HepG2 (cell line): ENCODE data around the gene NUP153. TPM values are rescaled to one million over a fixed set of nuclear protein-coding genes. Genes with fewer than 3 reads are reported as not detected.

Experiments
- ARID2 ChIP-seq: sonication (generic); formaldehyde crosslinking; IDR thresholded peaks from 2 replicates; pipeline ENCODE4 v1.8.1; 2022; ENCODE audit warnings: mild to moderate bottlenecking, missing genetic modification reagents, borderline replicate concordance
- ATF1 ChIP-seq: IDR thresholded peaks from 2 replicates; pipeline ENCODE4 v1.6.1; 2016; ENCODE audit warnings: mild to moderate bottlenecking, control low read depth
- CAMTA2 ChIP-seq: sonication (generic); formaldehyde crosslinking; IDR thresholded peaks from 2 replicates; pipeline ENCODE4 v1.4.0; 2020; ENCODE audit warnings: mild to moderate bottlenecking, missing genetic modification reagents, borderline replicate concordance
- CEBPB ChIP-seq: IDR thresholded peaks from 2 replicates; pipeline ENCODE4 v1.6.1; 2011; ENCODE audit warnings: low read depth, low read length, improper control_type of control experiment, borderline replicate concordance
- EEA1 ChIP-seq: sonication (generic); formaldehyde crosslinking; IDR thresholded peaks from 2 replicates; pipeline ENCODE4 v1.5.1; 2020; ENCODE audit warnings: mild to moderate bottlenecking, missing genetic modification reagents, borderline replicate concordance
- GATAD2A ChIP-seq: IDR thresholded peaks from 2 replicates; pipeline ENCODE4 v1.6.1; 2016
- HNRNPUL1 ChIP-seq: fragments of 200-400 bp; formaldehyde crosslinking; IDR thresholded peaks from 2 replicates; pipeline ENCODE4 v1.6.1; 2017; ENCODE audit warnings: low read depth, mild to moderate bottlenecking, low read length, moderate library complexity
- NFKBIZ ChIP-seq: IDR thresholded peaks from 2 replicates; pipeline ENCODE4 v1.6.1; 2018; ENCODE audit warnings: missing genetic modification reagents, missing compliant biosample characterization
- RFXAP ChIP-seq: sonication (generic); formaldehyde crosslinking; IDR thresholded peaks from 2 replicates; pipeline ENCODE4 v1.4.0; 2020; ENCODE audit warnings: missing genetic modification reagents, borderline replicate concordance
- SOX13 ChIP-seq, 3 experiments: fragments of 450-650 bp in 1 of 3; sonication (generic) in 1 of 3; formaldehyde crosslinking in 1 of 3; IDR thresholded peaks in 2 of 3; conservative IDR thresholded peaks in 1 of 3; 2 replicates each; pipeline versions ENCODE4 v1.5.0 to v1.6.1; 2016 to 2020; ENCODE audit warnings: antibody characterized with exemption in 1 of 3, mild to moderate bottlenecking in 1 of 3, missing compliant biosample characterization in 1 of 3, missing genetic modification reagents in 1 of 3, moderate library complexity in 1 of 3
- SP140L ChIP-seq: sonication (generic); formaldehyde crosslinking; IDR thresholded peaks from 2 replicates; pipeline ENCODE4 v1.4.0; 2020; ENCODE audit warnings: missing genetic modification reagents, borderline replicate concordance
- STAG1 ChIP-seq: sonication (generic); formaldehyde crosslinking; IDR thresholded peaks from 2 replicates; pipeline ENCODE4 v1.4.0; 2020; ENCODE audit warnings: missing genetic modification reagents
- TBX2 ChIP-seq: sonication (generic); formaldehyde crosslinking; IDR thresholded peaks from 2 replicates; pipeline ENCODE4 v1.5.0; 2020; ENCODE audit warnings: missing genetic modification reagents, mild to moderate bottlenecking, borderline replicate concordance
- YEATS4 ChIP-seq: sonication (generic); formaldehyde crosslinking; IDR thresholded peaks from 2 replicates; pipeline ENCODE4 v1.4.0; 2020; ENCODE audit warnings: missing genetic modification reagents, borderline replicate concordance
- ZBTB33 ChIP-seq: sonication (generic); formaldehyde crosslinking; IDR thresholded peaks from 2 replicates; pipeline ENCODE4 v1.4.0; 2020; ENCODE audit warnings: missing genetic modification reagents
- ZFP36L1 ChIP-seq: sonication (generic); formaldehyde crosslinking; IDR thresholded peaks from 2 replicates; pipeline ENCODE4 v1.8.0; 2022; ENCODE audit warnings: mild to moderate bottlenecking, missing genetic modification reagents, moderate library complexity
- ZFP37 ChIP-seq: sonication (generic); formaldehyde crosslinking; IDR thresholded peaks from 2 replicates; pipeline ENCODE4 v1.4.0; 2020; ENCODE audit warnings: missing genetic modification reagents, borderline replicate concordance
- ZFP41 ChIP-seq: sonication (generic); formaldehyde crosslinking; IDR thresholded peaks from 2 replicates; pipeline ENCODE4 v1.4.0; 2020; ENCODE audit warnings: mild to moderate bottlenecking, missing genetic modification reagents, borderline replicate concordance
- ZNF431 ChIP-seq: sonication (generic); formaldehyde crosslinking; IDR thresholded peaks from 2 replicates; pipeline ENCODE4 v1.9.0; 2022; ENCODE audit warnings: missing genetic modification reagents, low read depth, mild to moderate bottlenecking, borderline replicate concordance
- ZNF776 ChIP-seq: sonication (generic); formaldehyde crosslinking; IDR thresholded peaks from 2 replicates; pipeline ENCODE4 v1.4.0; 2020; ENCODE audit warnings: mild to moderate bottlenecking, missing genetic modification reagents
- ZSCAN30 ChIP-seq: sonication (generic); formaldehyde crosslinking; IDR thresholded peaks from 2 replicates; pipeline ENCODE4 v1.5.0; 2020; ENCODE audit warnings: mild to moderate bottlenecking, missing genetic modification reagents
- polyA plus RNA-seq, 8 experiments: library from polyadenylated mRNA; depleted of rRNA in 3 of 8; stranded (reverse) in 7 of 8; unstranded in 1 of 8; fragments of >200 nt; fragmentation: Illumina TruSeq in 4 of 8; extraction: Trizol in 4 of 8; gene quantifications; 2 replicates each; pipeline versions ENCODE4 v1.2.1 to v1.2.3, GENCODE V29; 2011 to 2016; ENCODE audit warnings: low read depth in 4 of 8, missing spikeins in 1 of 8, mixed read lengths in 1 of 8; ENCODE audit not compliant: insufficient read depth in 1 of 8
- total RNA-seq, 5 experiments: library from RNA; depleted of rRNA; stranded (reverse); fragments of >200 nt; fragmentation: Illumina TruSeq; extraction: Trizol; gene quantifications; 2 replicates each; pipeline ENCODE4 v1.2.3, GENCODE V29; 2016; ENCODE audit warnings: low read depth in 1 of 5
- TF ChIP-seq, protein P1 (sequence below): sonication (generic); formaldehyde crosslinking; IDR thresholded peaks from 2 replicates; pipeline ENCODE4 v1.4.0; 2020; ENCODE audit warnings: missing genetic modification reagents, mild to moderate bottlenecking, borderline replicate concordance
- TF ChIP-seq, protein P2 (sequence below): sonication (generic); formaldehyde crosslinking; IDR thresholded peaks from 2 replicates; pipeline ENCODE4 v1.5.1; 2020; ENCODE audit warnings: mild to moderate bottlenecking, missing genetic modification reagents, moderate library complexity
- TF ChIP-seq, protein P3 (sequence below): sonication (generic); formaldehyde crosslinking; IDR thresholded peaks from 2 replicates; pipeline ENCODE4 v1.5.1; 2020; ENCODE audit warnings: mild to moderate bottlenecking, moderate library complexity, missing genetic modification reagents

Gene NUP153
- total and polyA plus RNA-seq, 2 of the 13 experiments (the other 11 are each of a cell fraction or from before 2014, with no cell fraction given): 29.8 to 55.2 TPM

DNA sequence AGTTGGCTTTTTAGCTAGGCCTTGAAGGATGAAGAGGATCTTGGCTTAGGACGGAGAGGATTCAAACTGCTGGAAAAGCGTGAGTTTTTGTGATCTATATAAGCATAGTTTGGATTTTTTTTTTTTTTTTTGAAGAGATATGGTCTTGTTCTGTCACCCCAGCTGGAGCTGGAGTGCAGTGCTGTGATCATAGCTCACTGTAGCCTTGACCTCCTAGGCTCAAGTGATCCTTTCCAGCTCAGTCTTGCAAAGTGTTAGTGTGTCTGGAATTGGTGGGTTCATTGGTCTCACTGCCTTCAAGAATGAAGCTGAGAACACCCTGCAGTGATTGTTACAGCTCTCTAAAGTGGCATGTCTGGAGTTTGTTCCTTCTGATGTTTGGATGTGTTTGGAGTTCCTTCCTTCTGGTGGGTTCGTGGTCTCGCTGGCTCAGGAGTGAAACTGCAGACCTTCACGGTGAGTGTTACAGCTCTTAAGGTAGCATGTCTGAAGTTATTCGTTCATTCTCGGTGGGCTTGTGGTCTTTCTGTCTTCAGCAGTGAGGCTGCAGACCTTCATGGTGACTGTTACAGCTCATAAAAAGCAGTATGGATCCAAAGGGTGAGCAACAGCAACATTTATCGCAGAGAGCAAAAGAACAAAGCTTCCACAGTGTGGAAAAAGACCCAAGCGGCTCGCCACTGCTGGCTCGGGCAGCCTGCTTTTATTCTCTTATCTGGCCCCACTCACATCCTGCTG is 37.5 kb upstream of the NUP153 start (continued):
- TF ChIP-seq HNRNPUL1: no peak
- TF ChIP-seq NFKBIZ: no peak
- no peak for TF ChIP-seq EEA1 (CRISPR knock-in tag)
- TF ChIP-seq GATAD2A: 0 out of 2 replicates have a peak, but pooled peaks have one; percentile 16
- no peak for TF ChIP-seq STAG1 (CRISPR knock-in tag)
- TF ChIP-seq TBX2 (CRISPR knock-in tag): no peak
- TF ChIP-seq, protein P1, sequence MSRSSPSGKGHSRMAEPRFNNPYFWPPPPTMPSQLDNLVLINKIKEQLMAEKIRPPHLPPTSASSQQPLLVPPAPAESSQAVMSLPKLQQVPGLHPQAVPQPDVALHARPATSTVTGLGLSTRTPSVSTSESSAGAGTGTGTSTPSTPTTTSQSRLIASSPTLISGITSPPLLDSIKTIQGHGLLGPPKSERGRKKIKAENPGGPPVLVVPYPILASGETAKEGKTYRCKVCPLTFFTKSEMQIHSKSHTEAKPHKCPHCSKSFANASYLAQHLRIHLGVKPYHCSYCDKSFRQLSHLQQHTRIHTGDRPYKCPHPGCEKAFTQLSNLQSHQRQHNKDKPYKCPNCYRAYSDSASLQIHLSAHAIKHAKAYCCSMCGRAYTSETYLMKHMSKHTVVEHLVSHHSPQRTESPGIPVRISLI (CRISPR knock-in tag): peak; percentile 51; the same call in 1 of the 2 replicates
- TF ChIP-seq CAMTA2: no peak
- no peak for TF ChIP-seq ZFP41
- no peak for TF ChIP-seq ARID2 (CRISPR knock-in tag)
- TF ChIP-seq ATF1 (CRISPR knock-in tag): no peak
- TF ChIP-seq ZBTB33: no peak
- TF ChIP-seq ZNF431 (CRISPR knock-in tag): no peak
- no peak for TF ChIP-seq ZSCAN30 (CRISPR knock-in tag)
- TF ChIP-seq RFXAP: peak; percentile 11; the same call in 1 of the 2 replicates
- TF ChIP-seq CEBPB: no peak
- no peak for TF ChIP-seq SOX13 (IDR thresholded peaks at IDR 0.05)
- no peak for TF ChIP-seq SOX13 (CRISPR knock-in tag; conservative IDR thresholded peaks at IDR 0.05 in 1 of 2, IDR thresholded peaks at IDR 0.05 in 1 of 2)
- no peak for TF ChIP-seq ZFP37
- no peak for TF ChIP-seq ZNF776 (CRISPR knock-in tag)
- TF ChIP-seq SP140L (CRISPR knock-in tag): 0 out of 2 replicates have a peak, but pooled peaks have one; percentile 65
- TF ChIP-seq, protein P2, sequence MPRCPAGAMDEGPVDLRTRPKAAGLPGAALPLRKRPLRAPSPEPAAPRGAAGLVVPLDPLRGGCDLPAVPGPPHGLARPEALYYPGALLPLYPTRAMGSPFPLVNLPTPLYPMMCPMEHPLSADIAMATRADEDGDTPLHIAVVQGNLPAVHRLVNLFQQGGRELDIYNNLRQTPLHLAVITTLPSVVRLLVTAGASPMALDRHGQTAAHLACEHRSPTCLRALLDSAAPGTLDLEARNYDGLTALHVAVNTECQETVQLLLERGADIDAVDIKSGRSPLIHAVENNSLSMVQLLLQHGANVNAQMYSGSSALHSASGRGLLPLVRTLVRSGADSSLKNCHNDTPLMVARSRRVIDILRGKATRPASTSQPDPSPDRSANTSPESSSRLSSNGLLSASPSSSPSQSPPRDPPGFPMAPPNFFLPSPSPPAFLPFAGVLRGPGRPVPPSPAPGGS (CRISPR knock-in tag): no peak
- no peak for TF ChIP-seq YEATS4 (CRISPR knock-in tag)
- TF ChIP-seq, protein P3, sequence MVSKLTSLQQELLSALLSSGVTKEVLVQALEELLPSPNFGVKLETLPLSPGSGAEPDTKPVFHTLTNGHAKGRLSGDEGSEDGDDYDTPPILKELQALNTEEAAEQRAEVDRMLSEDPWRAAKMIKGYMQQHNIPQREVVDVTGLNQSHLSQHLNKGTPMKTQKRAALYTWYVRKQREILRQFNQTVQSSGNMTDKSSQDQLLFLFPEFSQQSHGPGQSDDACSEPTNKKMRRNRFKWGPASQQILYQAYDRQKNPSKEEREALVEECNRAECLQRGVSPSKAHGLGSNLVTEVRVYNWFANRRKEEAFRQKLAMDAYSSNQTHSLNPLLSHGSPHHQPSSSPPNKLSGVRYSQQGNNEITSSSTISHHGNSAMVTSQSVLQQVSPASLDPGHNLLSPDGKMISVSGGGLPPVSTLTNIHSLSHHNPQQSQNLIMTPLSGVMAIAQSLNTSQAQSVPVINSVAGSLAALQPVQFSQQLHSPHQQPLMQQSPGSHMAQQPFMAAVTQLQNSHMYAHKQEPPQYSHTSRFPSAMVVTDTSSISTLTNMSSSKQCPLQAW (CRISPR knock-in tag): 0 out of 2 replicates have a peak, but pooled peaks have one; percentile 32
- TF ChIP-seq ZFP36L1 (CRISPR knock-in tag): no peak
